H1 (cell line): ENCODE results near the gene CAMK2N2. TPM values are rescaled to one million over a fixed set of nuclear protein-coding genes. Genes with fewer than 3 reads are reported as not detected.

ENCODE experiments used
- CTCF ChIA-PET: fragments of 300-600 bp; sonication (Branson Sonifier 250); formaldehyde crosslinking; loops from one replicate; lab custom pipeline; 2021; ENCODE audit not compliant: partially characterized antibody; lab: Charles Lee
- POLR2A ChIA-PET: fragments of 300-600 bp; sonication (Branson Sonifier 250); formaldehyde crosslinking; loops from one replicate; lab custom pipeline; 2021; ENCODE audit warnings: inconsistent platforms; ENCODE audit not compliant: partially characterized antibody; lab: Charles Lee
- DNase-seq, 2 experiments: peaks; one replicate each; pipeline versions ENCODE4 v3.0.0 to v3.0.0-alpha.2; 2010 to 2022; ENCODE audit warnings: low spot score in 2 of 2, low read depth in 1 of 2, mixed read lengths in 1 of 2
- FAIRE-seq: peaks from 2 replicates; lab custom pipeline; 2011; peaks lifted over from hg19 to GRCh38; lab: Jason Lieb, UNC
- H2AFZ ChIP-seq: 2 replicates; pipeline ENCODE4 v1.8.1; 2012; ENCODE audit warnings: low read length, inconsistent platforms
- H2AK5ac ChIP-seq: 2 replicates; pipeline ENCODE4 v1.6.1; 2013; ENCODE audit warnings: low read depth, low read length
- H2BK120ac ChIP-seq: replicated peaks from 2 replicates; pipeline ENCODE3; 2013; ENCODE audit warnings: low read depth, low read length, inconsistent platforms
- H2BK12ac ChIP-seq: 2 replicates; pipeline ENCODE4 v1.6.1; 2013; ENCODE audit warnings: low read depth, low read length
- H2BK15ac ChIP-seq: 2 replicates; pipeline ENCODE4 v1.6.1; 2013; ENCODE audit warnings: low read length
- H2BK20ac ChIP-seq: 2 replicates; pipeline ENCODE4 v1.6.1; 2013; ENCODE audit warnings: low read length
- H2BK5ac ChIP-seq: 2 replicates; pipeline ENCODE4 v1.6.1; 2013; ENCODE audit warnings: low read depth, low read length
- H3K14ac ChIP-seq: 2 replicates; pipeline ENCODE4 v1.6.1; 2013; ENCODE audit warnings: inconsistent platforms; ENCODE audit not compliant: insufficient read length
- H3K18ac ChIP-seq: 2 replicates; pipeline ENCODE4 v1.6.1; 2013; ENCODE audit warnings: low read length; ENCODE audit errors: extremely low read depth
- H3K23ac ChIP-seq: 2 replicates; pipeline ENCODE4 v1.6.1; 2013; ENCODE audit warnings: inconsistent platforms; ENCODE audit not compliant: insufficient read length
- H3K23me2 ChIP-seq: 2 replicates; pipeline ENCODE4 v1.6.1; 2013; ENCODE audit warnings: low read depth, low read length
- H3K27ac ChIP-seq: 2 replicates; pipeline ENCODE4 v1.6.1; 2011; ENCODE audit warnings: low read depth, low read length, inconsistent platforms
- H3K27me3 ChIP-seq, 4 experiments: replicated peaks in 1 of 4; 1 replicate in 1 of 4; 2 replicates in 3 of 4; pipeline versions ENCODE4 v1.6.1 to v1.8.1; 2011 to 2013; ENCODE audit warnings: low read length in 3 of 4, mild to moderate bottlenecking in 3 of 4, inconsistent platforms in 2 of 4, mixed read lengths in 2 of 4, moderate library complexity in 1 of 4; ENCODE audit not compliant: control insufficient read depth in 3 of 4, insufficient read depth in 3 of 4; ENCODE audit errors: extremely low read depth in 1 of 4
- H3K36me3 ChIP-seq, 4 experiments: 2 replicates each; pipeline versions ENCODE4 v1.6.1 to v1.8.1; 2011 to 2013; ENCODE audit warnings: mild to moderate bottlenecking in 4 of 4, low read length in 3 of 4, moderate library complexity in 2 of 4, control low read depth in 1 of 4, inconsistent platforms in 1 of 4; ENCODE audit not compliant: insufficient read depth in 4 of 4, control insufficient read depth in 2 of 4
- H3K4ac ChIP-seq: replicated peaks from 2 replicates; pipeline ENCODE3; 2013; ENCODE audit warnings: low read length, low read depth, mixed read lengths, inconsistent platforms; ENCODE audit not compliant: insufficient read length
- H3K4me1 ChIP-seq, 4 experiments: replicated peaks in 1 of 4; 1 replicate in 1 of 4; 2 replicates in 3 of 4; pipeline versions ENCODE4 v1.6.1 to v1.8.1; 2011 to 2013; ENCODE audit warnings: low read length in 3 of 4, inconsistent platforms in 2 of 4, mixed read lengths in 1 of 4; ENCODE audit not compliant: insufficient read depth in 4 of 4, control insufficient read depth in 3 of 4
- H3K4me2 ChIP-seq, 2 experiments: 2 replicates each; pipeline versions ENCODE4 v1.6.1 to v1.8.1; 2011 to 2013; ENCODE audit warnings: low read depth in 2 of 2, low read length in 2 of 2, control low read depth in 1 of 2, inconsistent platforms in 1 of 2, mild to moderate bottlenecking in 1 of 2; ENCODE audit not compliant: insufficient read depth in 1 of 2
- H3K4me3 ChIP-seq, 4 experiments: fragments of 200-600, 300-600 bp in 1 of 4; sonication (generic), shearing (Covaris generic), sonication (Bioruptor Twin) in 1 of 4; 2 replicates each; pipeline versions ENCODE4 v1.5.1 to v1.8.1; 2011 to 2016; ENCODE audit warnings: low read length in 4 of 4, low read depth in 3 of 4, control low read depth in 2 of 4, inconsistent platforms in 2 of 4, mild to moderate bottlenecking in 2 of 4, mixed read lengths in 1 of 4, moderate library complexity in 1 of 4; ENCODE audit not compliant: insufficient read depth in 2 of 4; ENCODE audit errors: extremely low read depth in 1 of 4
- H3K56ac ChIP-seq: replicated peaks from 2 replicates; pipeline ENCODE3; 2013; ENCODE audit warnings: low read depth, mild to moderate bottlenecking, mixed read lengths, low read length, inconsistent platforms; ENCODE audit not compliant: insufficient read length
- H3K79me1 ChIP-seq: 2 replicates; pipeline ENCODE4 v1.6.1; 2013; ENCODE audit warnings: low read depth, low read length, control low read depth
- H3K79me2 ChIP-seq, 2 experiments: 2 replicates each; pipeline versions ENCODE4 v1.6.1 to v1.8.1; 2012 to 2013; ENCODE audit warnings: low read length in 2 of 2, mild to moderate bottlenecking in 2 of 2, inconsistent platforms in 1 of 2; ENCODE audit not compliant: insufficient read depth in 2 of 2, control insufficient read depth in 1 of 2
- H3K9ac ChIP-seq, 4 experiments: replicated peaks in 1 of 4; 1 replicate in 1 of 4; 2 replicates in 3 of 4; pipeline versions ENCODE4 v1.6.1 to v1.8.1; 2011 to 2013; ENCODE audit warnings: low read depth in 3 of 4, low read length in 3 of 4, control low read depth in 2 of 4, mild to moderate bottlenecking in 2 of 4, moderate library complexity in 2 of 4, inconsistent platforms in 1 of 4; ENCODE audit errors: extremely low read depth in 1 of 4
- H3K9me3 ChIP-seq, 2 experiments: 2 replicates each; pipeline versions ENCODE4 v1.6.1 to v1.8.1; 2012 to 2013; ENCODE audit warnings: mild to moderate bottlenecking in 2 of 2, moderate library complexity in 2 of 2, control low read depth in 1 of 2, inconsistent platforms in 1 of 2, low read depth in 1 of 2, low read length in 1 of 2, mixed read lengths in 1 of 2; ENCODE audit not compliant: insufficient read depth in 2 of 2
- H4K20me1 ChIP-seq, 2 experiments: replicated peaks in 1 of 2; 2 replicates each; pipeline versions ENCODE3 to v1.8.1; 2011 to 2013; ENCODE audit warnings: inconsistent platforms in 2 of 2, low read length in 2 of 2, mild to moderate bottlenecking in 1 of 2; ENCODE audit not compliant: insufficient read depth in 2 of 2, control insufficient read depth in 1 of 2
- H4K5ac ChIP-seq: 2 replicates; pipeline ENCODE4 v1.6.1; 2013; ENCODE audit warnings: low read length, low read depth, mixed read lengths, inconsistent platforms; ENCODE audit not compliant: insufficient read length
- H4K8ac ChIP-seq: 2 replicates; pipeline ENCODE4 v1.8.0; 2013; ENCODE audit warnings: mild to moderate bottlenecking, moderate library complexity, low read length, inconsistent platforms; ENCODE audit not compliant: insufficient read depth; ENCODE audit errors: extremely low read depth
- H4K91ac ChIP-seq: replicated peaks from 2 replicates; pipeline ENCODE3; 2013; ENCODE audit warnings: low read length, mixed read lengths, inconsistent platforms; ENCODE audit not compliant: insufficient read length
- BACH1 ChIP-seq: IDR thresholded peaks from 2 replicates; pipeline ENCODE4 v1.6.1; 2012; ENCODE audit warnings: low read length, improper control_type of control experiment
- MAX ChIP-seq: IDR thresholded peaks from 2 replicates; pipeline ENCODE4 v1.6.1; 2012; ENCODE audit warnings: inconsistent platforms
- SUZ12 ChIP-seq: fragments of 200-600 bp; sonication (generic); IDR thresholded peaks from 2 replicates; pipeline ENCODE4 v1.6.1; 2012; ENCODE audit warnings: mild to moderate bottlenecking, inconsistent platforms, low read length, moderate library complexity, mixed read lengths
- WGBS, 2 experiments: shearing (Covaris generic) in 1 of 2; methylation state at CpG; one replicate each; pipeline versions ENCODE4 v1.1.6 to v1.1.7; 2013 to 2015; ENCODE audit warnings: low lambda C conversion rate in 2 of 2, mixed read lengths in 2 of 2, inconsistent platforms in 1 of 2, low coverage in 1 of 2, missing lambda C conversion rate in 1 of 2; ENCODE audit not compliant: insufficient replicate concordance in 2 of 2, insufficient coverage in 1 of 2, insufficient read length in 1 of 2; ENCODE audit errors: extremely low coverage in 1 of 2, missing lambda C conversion rate in 1 of 2; 5-methylcytosine and 5-hydroxymethylcytosine counted together
- polyA plus RNA-seq, 7 experiments: library from polyadenylated mRNA; depleted of rRNA in 3 of 7; stranded (reverse) in 5 of 7; unstranded in 2 of 7; fragments of >200 nt in 5 of 7; fragments of 200-250 nt in 2 of 7; gene quantifications; 1 replicate in 5 of 7; 2 replicates in 1 of 7; 4 replicates in 1 of 7; pipeline versions ENCODE4 v1.2.1 to v1.2.3, GENCODE V29; 2011 to 2013; ENCODE audit warnings: missing spikeins in 2 of 7, mixed read lengths in 2 of 7
- total RNA-seq: library from RNA; stranded (reverse); fragmentation: NEBNext Ultra II Directional; extraction: Animal tissue kit (Norgen Biotek cat#: 25700); gene quantifications from 2 replicates; pipeline ENCODE4 v1.2.1, GENCODE V29; 2021

The CAMK2N2 gene
- total and polyA plus RNA-seq, 2 of the 8 experiments (the other 6 are each of a cell fraction or from before 2014, with no cell fraction given), result 4.0 to 17.7 TPM

DNA sequence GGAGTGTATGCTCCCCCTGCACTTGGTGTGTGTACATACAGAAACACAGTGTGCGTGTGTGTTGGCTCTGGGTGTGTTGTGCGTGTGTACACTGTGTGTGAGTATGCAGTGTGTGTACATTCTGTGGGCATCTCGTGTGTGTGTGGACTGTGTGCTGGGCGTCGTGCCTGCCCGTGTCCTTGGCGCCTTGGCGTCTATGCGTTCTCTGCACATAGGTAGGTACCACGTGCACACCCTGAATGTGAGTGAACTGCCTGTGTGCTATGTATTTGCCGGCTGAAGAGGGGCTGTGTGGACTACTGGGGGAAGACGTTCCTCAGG, 14.0 kb upstream of the CAMK2N2 start:
- peaks cover 8 to 32% (median 26%) of the 10 kb centered on the region in 4 experiments for H3K27me3 ChIP-seq
- WGBS, 2 experiments, result 80% methylated on average over 12 of the region's 12 CpGs; no CpG with 5 or more reads in 1 of the 2 experiments
- no peak overlapping the region for H2BK120ac ChIP-seq
- FAIRE-seq (no peak), DNase-seq (no peak)
- TF ChIP-seq SUZ12 (peak; percentile 38; the same call in 1 of the 2 replicates), BACH1 (no peak), MAX (0 out of 2 replicates have a peak, but pooled peaks have one; percentile 33)
- H3K9ac ChIP-seq, result peak overlapping the region in 1 of 4 experiments; percentile 36; a peak in 1 of 7 replicates
- ChIA-PET POLR2A (interaction anchor here (0.7 kb wide), 1 partner anchor 15 kb away, joined by 3 read pairs; no protein-coding TSS in a partner anchor), CTCF (no interaction called here)
- peak overlapping the region; percentile 96; the same call in 1 of the 2 replicates for H2BK12ac ChIP-seq
- H3K27ac ChIP-seq, result no peak overlapping the region
- H3K4ac ChIP-seq, result peak overlapping the region; percentile 53
- no peak overlapping the region for H2BK5ac ChIP-seq
- peak overlapping the region; percentile 52 to 87 for H3K4me2 ChIP-seq
- H3K79me1 ChIP-seq, result no peaks in the 10 kb centered on the region; the same call in 1 of the 2 replicates
- peak overlapping the region; percentile 71 for H3K23ac ChIP-seq
- peak overlapping the region; percentile 98 for H2BK20ac ChIP-seq
- no peak overlapping the region for H3K14ac ChIP-seq
- H3K18ac ChIP-seq, result no peak overlapping the region
- H3K4me1 ChIP-seq, result peaks cover 0 to 7% (median 3%) of the 10 kb centered on the region in 4 experiments; a peak in 5 of 7 replicates
- H3K9me3 ChIP-seq, result no peaks in the 10 kb centered on the region
- H3K4me3 ChIP-seq, result peak overlapping the region; percentile 31 to 60 (median 42); a peak in 7 of 8 replicates
- peak overlapping the region; percentile 69; the same call in 1 of the 2 replicates for H2AK5ac ChIP-seq
- no peaks in the 10 kb centered on the region for H3K79me2 ChIP-seq
- H4K8ac ChIP-seq, result peak overlapping the region; percentile 20; the same call in 1 of the 2 replicates
- peak overlapping the region; percentile 63; the same call in 1 of the 2 replicates for H2AFZ ChIP-seq
- no peak overlapping the region for H3K56ac ChIP-seq
- H4K20me1 ChIP-seq, result peaks cover 0 to 5% of the 10 kb centered on the region in 2 experiments
- H3K36me3 ChIP-seq, result no peaks in the 10 kb centered on the region
- peak overlapping the region; percentile 46 for H4K91ac ChIP-seq
- H4K5ac ChIP-seq, result no peak overlapping the region
- H2BK15ac ChIP-seq, result peak overlapping the region; percentile 98
- peaks cover 9% of the 10 kb centered on the region for H3K23me2 ChIP-seq
